ENCODE results near the gene AGPAT2.

Gene AGPAT2

DNA sequence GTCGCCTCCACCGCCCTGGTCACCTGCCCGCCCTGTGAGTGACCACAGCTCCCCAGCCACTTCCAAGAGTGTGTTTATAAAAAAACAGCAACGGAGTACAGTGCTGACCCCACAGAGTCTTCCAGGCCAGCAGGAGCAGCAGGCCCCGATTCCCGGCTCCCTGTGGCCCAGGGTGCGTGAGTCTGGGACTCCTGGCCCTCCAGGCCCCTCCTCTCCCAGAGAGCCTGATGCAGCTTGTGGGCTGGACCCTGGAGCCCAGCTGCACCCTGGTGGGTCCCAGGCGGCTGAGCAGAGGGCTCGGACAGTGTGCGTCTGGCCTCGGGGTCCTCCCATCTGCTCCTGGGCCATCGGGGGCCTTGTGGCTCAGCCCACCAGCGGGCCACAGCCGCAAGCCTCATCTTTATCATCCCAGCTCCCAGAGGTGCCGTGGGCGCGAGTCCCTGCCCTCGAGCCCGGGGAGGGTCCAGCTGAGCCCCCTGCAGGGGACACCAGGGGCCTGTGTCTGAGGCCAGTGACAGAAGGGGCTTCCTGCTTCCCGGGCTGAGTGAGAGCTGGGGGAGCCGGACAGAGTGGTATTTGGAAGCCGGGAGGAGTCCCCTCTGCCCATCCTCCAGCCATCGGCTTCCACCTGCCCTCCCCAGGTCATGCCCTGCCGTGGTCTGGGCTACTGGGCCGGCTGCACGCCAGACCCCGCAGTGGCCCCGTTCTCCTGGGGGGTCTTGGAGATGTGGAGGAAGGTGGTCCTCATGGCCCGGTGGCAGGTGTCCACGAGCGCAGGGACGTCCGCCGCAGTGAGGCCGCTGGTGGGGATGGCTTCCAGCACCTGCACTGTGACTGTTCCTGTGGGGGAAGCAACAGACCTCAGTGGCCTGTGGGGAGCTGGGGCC lies 13.9 kb downstream of the AGPAT2 start:
- no peak for DNase-seq (ENCODE audit: low read depth in 2 of 2)

DNA sequence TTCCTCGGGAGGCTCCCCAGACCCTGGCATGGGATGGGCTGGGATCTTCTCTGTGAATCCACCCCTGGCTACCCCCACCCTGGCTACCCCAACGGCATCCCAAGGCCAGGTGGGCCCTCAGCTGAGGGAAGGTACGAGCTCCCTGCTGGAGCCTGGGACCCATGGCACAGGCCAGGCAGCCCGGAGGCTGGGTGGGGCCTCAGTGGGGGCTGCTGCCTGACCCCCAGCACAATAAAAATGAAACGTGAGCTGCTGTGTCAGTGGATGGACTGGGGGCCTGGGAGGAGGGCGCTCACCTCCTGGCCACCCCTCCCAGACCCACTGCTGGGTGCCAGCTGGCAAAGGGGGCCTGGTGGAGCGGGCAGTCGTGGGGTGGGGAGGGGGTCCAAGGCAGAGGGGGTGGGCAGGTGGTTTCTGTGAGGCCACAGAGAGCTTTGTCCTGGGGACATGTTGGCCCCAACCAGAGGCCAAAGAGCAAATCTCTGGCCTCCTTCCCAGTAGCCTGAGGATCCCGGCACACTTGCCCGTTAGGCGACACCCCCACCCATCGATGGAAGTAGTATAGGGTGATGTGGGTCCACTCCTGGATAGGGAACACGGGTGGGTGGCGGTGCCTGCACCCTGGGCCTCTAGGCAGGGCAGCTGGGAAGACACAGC lies 14.7 kb downstream of the AGPAT2 start:
- no peak for DNase-seq (ENCODE audit: low read depth in 2 of 2)

GRCh38 chr9:136671646-136672430 lies 15.4 kb downstream of the AGPAT2 start:
- no peak for DNase-seq (ENCODE audit: low read depth in 2 of 2)

- DNase-seq (ENCODE audit: low read depth in 2 of 2): no peak
Measured at GRCh38 chr9:136671254-136671614, 16.0 kb downstream of the AGPAT2 start.

- no peak for DNase-seq (ENCODE audit: low read depth in 2 of 2)
Measured at GRCh38 chr9:136670576-136671253, 16.5 kb downstream of the AGPAT2 start.

- no peak for DNase-seq (ENCODE audit: low read depth in 2 of 2)
Measured at GRCh38 chr9:136669791-136670464, 17.3 kb downstream of the AGPAT2 start.

GRCh38 chr9:136668983-136669790 lies 18.1 kb downstream of the AGPAT2 start:
- no peak for DNase-seq (ENCODE audit: low read depth in 2 of 2)

DNA sequence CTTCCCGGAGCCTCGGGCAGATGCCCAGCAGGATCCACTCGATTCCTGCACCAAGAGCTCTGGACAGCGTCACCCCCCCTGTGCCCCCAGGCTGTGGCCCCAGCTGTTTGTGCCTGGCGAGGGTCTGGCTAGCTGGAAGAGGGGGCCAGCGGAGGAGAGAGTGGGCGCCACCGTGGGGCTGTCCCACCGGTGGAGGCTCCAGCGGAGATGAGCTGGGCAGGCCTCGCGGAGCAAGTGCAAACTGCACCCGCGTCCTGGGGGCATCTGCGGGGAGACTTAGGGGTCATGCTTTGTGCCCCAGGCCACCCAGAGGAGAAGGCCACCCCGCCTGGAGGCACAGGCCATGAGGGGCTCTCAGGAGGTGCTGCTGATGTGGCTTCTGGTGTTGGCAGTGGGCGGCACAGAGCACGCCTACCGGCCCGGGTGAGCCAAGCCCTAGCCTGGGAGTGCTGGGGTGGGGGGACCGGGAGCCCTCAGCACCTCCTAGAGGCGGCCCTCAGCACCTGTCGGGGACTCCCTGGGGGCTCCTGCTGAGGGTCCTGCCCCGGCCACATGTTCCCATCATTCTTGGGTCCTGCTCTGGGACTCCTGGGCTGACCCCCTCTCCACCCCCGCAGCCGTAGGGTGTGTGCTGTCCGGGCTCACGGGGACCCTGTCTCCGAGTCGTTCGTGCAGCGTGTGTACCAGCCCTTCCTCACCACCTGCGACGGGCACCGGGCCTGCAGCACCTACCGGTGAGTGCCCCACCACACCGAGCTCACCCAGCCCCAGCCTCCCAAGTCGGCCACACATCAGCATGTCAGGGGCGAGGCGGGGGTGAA lies 19.1 kb downstream of the AGPAT2 start:
- DNase-seq (ENCODE audit: low read depth in 2 of 2): no peak

DNA sequence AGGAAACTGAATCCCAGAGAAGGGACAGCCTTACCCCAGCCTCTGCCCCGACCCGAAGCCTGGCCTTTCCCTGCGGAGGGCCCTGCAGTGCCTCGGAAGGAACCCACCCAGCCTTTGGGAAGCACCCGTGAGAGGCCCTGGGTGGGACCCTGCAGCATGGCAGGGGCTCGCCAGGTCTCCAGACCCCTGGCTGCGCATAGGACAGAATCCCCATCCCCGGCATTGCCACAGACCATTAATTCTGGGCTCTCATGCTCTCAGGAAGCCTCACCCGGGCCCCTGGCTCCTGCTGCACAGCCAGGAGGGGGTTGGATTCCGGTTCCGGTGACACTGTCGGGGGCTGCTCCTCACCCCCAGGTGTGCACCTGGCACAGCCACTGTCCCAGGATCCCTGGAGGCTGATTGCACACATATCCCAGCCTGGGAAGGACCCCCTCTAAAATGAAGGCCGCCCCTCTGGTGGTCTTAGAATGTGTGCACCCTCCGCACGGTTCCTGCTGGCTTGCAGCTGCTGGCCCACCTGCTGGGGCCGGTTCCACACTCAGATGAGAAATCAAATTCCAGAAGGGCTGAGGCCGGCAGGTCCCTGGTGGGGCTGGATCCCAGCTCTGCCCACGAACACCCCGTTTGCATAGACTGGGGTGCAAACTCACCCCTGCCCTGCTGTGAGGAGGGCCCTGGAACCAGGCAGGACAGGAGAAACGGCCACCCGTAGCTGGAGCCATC lies 19.9 kb downstream of the AGPAT2 start:
- no peak for DNase-seq (ENCODE audit: low read depth in 2 of 2)

DNA sequence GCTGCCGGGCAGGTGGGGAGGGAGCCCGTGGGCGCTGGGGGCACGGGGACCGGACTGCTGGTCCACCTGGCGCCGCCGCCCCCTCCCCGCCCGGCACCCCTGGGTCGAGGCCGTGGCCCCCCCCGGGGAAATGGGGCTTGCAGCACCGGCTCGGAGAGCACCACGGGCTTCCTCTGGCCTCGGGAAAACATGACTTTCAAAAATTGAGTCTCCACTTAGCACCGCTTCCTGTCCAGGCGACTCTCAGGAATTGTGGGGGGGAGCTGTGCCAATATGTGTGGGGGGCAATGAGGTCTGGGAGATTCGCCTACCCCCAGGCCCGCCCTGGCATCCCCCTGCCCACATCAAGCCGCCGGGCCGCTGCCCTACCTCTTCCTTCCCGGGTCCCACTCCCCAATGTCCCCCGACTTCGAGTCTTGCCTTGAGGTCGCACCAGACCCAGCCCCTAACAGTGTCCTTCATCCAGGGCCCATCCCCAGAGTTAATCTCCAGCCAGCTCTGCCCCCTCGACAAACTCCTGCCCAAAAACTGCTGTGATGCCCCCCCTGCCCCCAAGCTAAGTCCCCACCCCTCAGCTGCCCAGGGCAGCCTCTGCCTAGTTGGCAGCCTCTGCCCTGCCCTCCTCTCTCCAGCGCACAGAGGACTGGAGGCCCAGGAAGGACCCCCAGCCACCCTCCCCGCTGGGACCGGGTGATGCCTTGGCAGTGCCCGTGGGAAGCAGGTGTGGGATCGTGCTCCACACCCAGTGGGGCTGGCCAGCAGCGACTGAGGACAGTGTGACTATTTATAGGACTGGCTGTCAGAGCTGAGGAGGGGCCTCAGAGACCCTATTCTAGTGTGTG lies 20.7 kb downstream of the AGPAT2 start:
- no peak for DNase-seq (ENCODE audit: low read depth in 2 of 2)

- DNase-seq (ENCODE audit: low read depth in 2 of 2): peak in 1 of 2 donors; percentile 19
Measured at GRCh38 chr9:136665704-136666371, 21.4 kb downstream of the AGPAT2 start.

DNA sequence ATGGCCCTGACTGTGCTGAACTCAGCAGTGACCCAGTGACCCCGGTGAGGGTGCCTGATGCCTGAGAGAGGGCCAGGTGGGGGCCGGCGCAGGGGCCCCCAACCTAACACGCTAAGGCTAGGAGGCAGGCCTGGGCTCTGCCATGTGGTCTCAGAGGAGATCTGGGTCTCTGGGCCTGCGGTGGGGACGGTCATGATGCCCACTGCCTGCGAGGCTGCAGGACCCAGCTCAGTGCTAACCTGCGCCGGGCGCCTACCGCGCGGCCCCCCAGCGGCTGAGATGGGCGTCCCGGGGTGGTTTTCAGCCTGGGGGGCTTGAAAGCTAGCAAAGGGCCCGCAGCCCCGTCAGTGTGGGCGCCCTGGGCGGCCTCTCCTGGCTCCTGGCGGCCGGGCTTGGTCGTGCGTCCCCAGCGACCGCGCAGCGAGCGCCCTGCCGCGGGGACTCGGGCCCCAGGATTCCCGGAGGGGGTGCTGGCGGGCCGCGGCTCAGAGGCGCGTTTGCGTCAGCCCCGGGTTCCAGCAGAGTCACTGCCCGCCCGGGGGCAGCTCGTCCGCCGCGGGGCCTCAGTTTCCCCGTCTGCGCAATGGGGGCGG lies 22.1 kb downstream of the AGPAT2 start:
- no peak for DNase-seq (ENCODE audit: low read depth in 2 of 2)

- DNase-seq (ENCODE audit: low read depth in 2 of 2): no peak
Measured at GRCh38 chr9:136664000-136664915, 23.0 kb downstream of the AGPAT2 start.

GRCh38 chr9:136662656-136663581 lies 24.3 kb downstream of the AGPAT2 start, which contains the start of gene EGFL7:
EGFL7 (plus strand) TSS chr9:136662916; CDS start chr9:136668283, 5,367 bp downstream.
- no peak for DNase-seq (ENCODE audit: low read depth in 2 of 2)

- DNase-seq (ENCODE audit: low read depth in 2 of 2): no peak
Measured at GRCh38 chr9:136662326-136662655, 25.0 kb downstream of the AGPAT2 start.

All from stimulated activated CD8-positive, alpha-beta memory T cell treated with anti-CD3 and anti-CD28 coated beads, Interleukin-7, amount 100 ng/mL, for 4 hours (primary cell).